NCI-H524 treated with DMSO at 0.1 percent for 48 hours (cell line): ENCODE measurements around the gene ZNF692.
"Not testable (repeated sequence)": the region's sequence is repeated elsewhere in the genome, so short reads cannot be mapped to it uniquely, and the experiment has no call there.

Source experiments
- DNase-seq: peaks from one replicate; lab custom pipeline; 2025; lab: John Stamatoyannopoulos, UW

Gene ZNF692

DNA sequence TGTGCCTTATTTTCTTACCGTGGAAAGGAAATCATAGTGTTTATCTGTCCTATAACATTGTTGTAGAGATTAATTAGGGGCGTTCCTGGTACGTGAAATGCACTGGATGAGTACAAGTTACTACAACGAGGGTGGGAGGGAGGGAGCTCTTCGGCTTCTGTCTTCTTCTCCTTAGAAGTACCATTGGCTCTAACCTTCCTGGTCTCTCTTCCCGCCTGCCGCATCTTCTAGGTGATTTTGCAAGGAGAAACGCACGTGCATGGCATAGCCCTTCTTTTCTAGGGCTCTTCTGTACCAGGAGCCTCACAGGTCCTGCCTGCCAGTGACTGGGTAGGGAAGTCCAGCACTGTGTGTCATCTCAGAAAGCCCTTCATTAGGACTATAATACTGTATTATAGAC lies 50.0 kb downstream of the ZNF692 start:
- no peak for DNase-seq

DNA sequence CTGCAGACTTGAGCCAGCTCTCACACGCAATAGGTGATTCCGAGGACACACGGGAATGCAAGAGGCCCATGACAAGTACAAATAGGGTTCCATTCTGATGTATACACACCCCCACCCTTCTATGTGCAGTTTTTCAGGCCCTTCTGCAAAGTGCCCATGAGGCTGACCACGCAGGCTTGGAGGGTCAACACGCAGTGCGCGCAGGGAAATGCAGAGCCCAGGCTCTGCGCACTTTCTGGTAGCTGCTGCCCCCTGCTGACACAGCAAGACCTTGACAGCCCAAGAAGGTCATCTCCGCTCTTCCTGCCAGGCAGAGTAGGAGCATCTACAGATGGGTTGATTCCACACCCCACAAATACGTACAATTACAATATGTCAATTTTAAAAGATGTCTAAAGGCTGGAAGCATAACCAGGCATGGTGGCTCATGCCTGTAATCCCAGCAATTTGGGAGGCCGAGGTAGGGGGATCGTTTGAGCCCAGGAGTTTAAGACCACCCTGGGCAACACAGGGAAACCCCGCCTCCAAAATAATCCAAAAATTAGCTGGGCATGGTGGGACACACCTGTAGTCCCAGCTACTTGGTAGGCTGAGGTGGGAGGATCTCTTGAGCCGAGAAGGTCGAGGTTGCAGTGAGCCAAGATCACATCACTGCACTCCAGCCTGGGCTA lies 51.7 kb downstream of the ZNF692 start:
- no peak for DNase-seq

DNA sequence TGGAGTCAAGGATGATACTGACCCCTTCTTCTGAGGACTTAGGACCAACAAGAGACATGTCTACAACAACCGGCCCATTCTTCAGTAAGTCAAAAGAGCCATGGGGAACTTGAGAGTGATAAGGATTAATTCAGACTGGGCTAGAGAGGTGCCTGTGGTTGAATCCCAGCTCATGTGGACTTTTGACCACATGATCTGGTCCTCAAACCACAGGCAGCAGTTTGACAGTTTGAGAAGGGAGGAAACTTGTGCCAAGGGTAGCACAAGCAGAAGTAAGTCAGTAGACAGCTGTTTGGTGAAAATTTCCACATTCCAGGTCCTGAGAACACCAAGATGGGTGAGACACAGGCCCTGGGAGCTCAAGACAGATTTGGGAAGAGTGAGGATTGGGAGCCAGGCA lies 53.0 kb downstream of the ZNF692 start:
- DNase-seq: no peak

DNA sequence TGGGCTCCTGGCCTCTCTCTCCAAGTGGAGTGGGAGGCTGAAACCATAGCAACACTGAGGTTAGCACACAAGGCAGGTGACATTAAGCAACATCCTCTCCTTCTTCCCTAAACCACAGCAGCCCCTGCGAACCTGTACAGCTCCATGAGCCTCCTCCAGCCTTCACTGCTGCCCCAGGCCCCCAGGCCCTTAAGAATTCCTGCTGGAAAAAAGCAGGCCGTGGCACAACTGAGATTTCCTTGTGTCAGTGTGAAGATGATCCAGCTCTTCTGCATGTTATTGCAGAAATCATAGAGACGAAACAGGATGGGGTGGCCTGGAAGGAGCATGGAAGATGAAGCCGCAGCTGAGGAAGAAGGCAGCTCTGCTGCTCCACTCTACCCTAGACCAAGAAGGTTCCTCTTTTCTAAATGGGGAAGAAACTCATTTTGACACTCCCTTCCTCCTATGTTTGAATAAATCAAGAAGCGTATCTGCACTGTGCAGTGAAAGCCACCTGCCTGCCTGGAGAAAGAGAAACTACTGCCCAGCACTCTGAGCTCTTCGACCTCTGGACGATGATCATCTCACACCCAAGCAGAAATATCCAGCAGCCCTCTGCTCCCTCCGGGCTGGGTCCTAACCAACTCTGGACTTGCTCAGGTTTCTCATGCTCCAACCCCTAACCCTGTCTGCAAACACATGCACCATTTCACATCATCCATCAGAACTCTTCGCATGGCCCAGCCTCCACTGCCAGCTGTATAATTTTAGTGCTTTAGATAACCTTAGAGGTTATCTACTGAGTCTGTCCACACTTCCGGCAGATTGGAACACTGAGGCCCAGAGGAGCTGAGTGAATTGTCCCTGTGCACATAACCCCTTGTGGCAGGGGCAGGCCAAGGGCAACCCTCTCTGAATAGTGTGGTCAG lies 53.9 kb downstream of the ZNF692 start:
- no peak for DNase-seq

DNA sequence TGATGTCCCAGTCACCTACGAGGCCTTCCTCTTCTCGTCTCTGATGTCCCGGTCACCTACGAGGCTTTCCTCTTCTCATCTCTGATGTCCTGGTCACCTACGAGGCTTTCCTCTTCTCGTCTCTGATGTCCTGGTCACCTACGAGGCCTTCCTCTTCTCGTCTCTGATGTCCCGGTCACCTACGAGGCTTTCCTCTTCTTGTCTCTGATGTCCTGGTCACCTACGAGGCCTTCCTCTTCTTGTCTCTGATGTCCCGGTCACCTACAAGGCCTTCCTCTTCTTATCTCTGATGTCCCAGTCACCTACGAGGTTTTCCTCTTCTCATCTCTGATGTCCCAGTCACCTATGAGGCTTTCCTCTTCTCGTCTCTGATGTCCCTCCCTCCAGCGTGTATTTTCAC lies 55.4 kb downstream of the ZNF692 start:
- not testable (repeated sequence) for DNase-seq

DNA sequence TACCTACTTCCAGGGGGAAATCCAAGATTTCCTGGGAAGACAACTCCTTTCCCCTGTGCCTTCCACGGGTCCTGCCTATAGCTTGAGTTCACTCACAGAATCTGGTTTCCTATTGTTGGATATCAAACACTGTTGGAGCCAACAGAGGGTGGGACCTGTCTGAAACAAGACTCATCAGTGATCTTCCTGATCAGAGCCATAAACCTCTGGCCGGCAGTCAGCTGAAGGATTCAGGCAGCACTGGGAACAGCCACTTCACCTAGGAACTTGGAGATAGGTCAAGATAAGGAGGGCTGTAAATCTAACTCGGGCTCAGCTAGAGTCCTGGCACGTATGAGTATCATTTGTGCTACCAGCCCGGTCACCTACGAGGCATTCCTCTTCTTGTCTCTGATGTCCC lies 56.4 kb downstream of the ZNF692 start:
- no peak for DNase-seq

DNA sequence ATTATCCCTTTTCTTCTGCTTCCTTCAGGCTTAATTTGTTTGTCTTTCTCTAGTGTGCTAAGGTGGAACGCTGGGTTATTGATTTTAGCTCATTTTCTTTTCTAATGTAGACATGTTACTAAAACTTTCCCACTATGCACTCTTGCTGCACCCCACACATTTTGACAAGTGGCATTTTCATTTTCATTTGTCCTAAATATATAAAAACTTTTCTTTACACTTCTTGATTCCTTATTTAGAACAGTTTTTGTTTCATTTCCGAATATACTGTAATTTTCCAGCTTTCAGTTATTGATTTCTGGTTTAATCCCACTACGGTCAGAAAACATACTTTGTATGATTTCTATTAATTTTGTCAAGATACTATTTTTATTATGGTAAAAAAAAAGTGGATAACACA lies 58.4 kb downstream of the ZNF692 start:
- DNase-seq: no peak
